IMR-90 (cell line): ENCODE measurements around the gene DENND1A.

Experiments used
- BHLHE40 ChIP-seq: fragments of 150-350 bp; IDR thresholded peaks from 2 replicates; pipeline ENCODE4 v1.6.1; 2016; ENCODE audit warnings: mild to moderate bottlenecking, low read depth, low read length
- CEBPB ChIP-seq: IDR thresholded peaks from 2 replicates; pipeline ENCODE4 v1.6.1; 2012; ENCODE audit warnings: low read depth, low read length, improper control_type of control experiment
- CTCF ChIP-seq: conservative IDR thresholded peaks from 2 replicates; pipeline ENCODE4 v1.5.1; 2012; ENCODE audit warnings: mild to moderate bottlenecking, low read depth, low read length, improper control_type of control experiment
- FOS ChIP-seq: fragments of 150-350 bp; IDR thresholded peaks from 2 replicates; pipeline ENCODE4 v1.6.1; 2016; ENCODE audit warnings: low read depth, low read length
- MAZ ChIP-seq: IDR thresholded peaks from 2 replicates; pipeline ENCODE4 v1.6.1; 2012; ENCODE audit warnings: low read depth, mild to moderate bottlenecking, low read length, improper control_type of control experiment, moderate library complexity, borderline replicate concordance
- MXI1 ChIP-seq: IDR thresholded peaks from 2 replicates; pipeline ENCODE4 v1.6.1; 2012; ENCODE audit warnings: low read depth, mild to moderate bottlenecking, low read length, moderate library complexity, borderline replicate concordance
- POLR2A ChIP-seq: IDR thresholded peaks from 2 replicates; pipeline ENCODE4 v1.6.1; 2012; ENCODE audit warnings: mild to moderate bottlenecking, low read depth, low read length

DNA sequence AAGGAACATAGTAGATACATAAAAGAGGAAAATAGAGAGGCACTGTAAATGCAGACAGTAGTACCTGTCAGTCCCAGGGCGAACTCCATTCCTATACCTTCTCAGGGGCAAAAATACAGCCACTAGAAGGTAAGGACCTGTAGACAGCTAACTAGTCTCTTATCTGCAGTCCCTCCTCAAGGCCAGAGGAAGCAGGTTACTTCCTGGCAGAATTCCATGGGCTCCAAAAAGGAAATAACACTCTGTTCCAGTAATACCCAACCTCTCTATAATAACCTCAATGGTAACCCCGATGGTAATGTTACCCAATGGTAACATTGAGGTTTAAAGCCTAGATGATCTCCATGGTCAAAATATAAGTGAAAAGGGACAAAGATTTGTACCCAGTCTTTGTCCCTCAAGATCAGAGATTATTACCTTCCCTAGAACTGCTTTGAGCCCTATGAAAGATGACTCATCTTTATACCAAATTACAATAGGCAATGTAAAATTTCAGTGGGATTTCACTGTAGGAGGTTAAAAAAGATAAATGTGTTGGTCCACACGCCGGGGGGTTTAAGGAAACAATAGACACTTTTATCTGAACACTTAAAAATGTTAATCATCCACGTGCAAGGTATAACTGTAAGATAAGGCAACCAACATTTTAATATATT lies 113.0 kb downstream of the DENND1A start:
- TF ChIP-seq POLR2A (no peak), CTCF (no peak), BHLHE40 (no peak), CEBPB (no peak), MXI1 (no peak), MAZ (no peak), FOS (no peak)
